MM.1S (cell line): ENCODE results near the gene GJA8.
"Not testable (repeated sequence)": the region's sequence is repeated elsewhere in the genome, so short reads cannot be mapped to it uniquely, and the experiment has no call there.

Source experiments
- EZH2 ChIP-seq: fragments of 300-600 bp; sonication (generic); optimal IDR thresholded peaks from 2 replicates; pipeline ENCODE3; 2017; ENCODE audit warnings: low read depth, mild to moderate bottlenecking, antibody characterized with exemption, low read length, mixed read lengths
- EZH2phosphoT487 ChIP-seq: fragments of 300-600 bp; sonication (generic); IDR thresholded peaks from 2 replicates; pipeline ENCODE4 v1.6.1; 2018; ENCODE audit warnings: antibody characterized with exemption, low read length
- TF ChIP-seq, protein P1 (sequence below): fragments of 300-600 bp; sonication (generic); IDR thresholded peaks from 2 replicates; pipeline ENCODE4 v1.5.1; 2016; ENCODE audit warnings: antibody characterized with exemption, low read length, mixed read lengths

GRCh38 chr1:147867204-147867603 is 35.4 kb upstream of the GJA8 start:
- TF ChIP-seq, protein P1, sequence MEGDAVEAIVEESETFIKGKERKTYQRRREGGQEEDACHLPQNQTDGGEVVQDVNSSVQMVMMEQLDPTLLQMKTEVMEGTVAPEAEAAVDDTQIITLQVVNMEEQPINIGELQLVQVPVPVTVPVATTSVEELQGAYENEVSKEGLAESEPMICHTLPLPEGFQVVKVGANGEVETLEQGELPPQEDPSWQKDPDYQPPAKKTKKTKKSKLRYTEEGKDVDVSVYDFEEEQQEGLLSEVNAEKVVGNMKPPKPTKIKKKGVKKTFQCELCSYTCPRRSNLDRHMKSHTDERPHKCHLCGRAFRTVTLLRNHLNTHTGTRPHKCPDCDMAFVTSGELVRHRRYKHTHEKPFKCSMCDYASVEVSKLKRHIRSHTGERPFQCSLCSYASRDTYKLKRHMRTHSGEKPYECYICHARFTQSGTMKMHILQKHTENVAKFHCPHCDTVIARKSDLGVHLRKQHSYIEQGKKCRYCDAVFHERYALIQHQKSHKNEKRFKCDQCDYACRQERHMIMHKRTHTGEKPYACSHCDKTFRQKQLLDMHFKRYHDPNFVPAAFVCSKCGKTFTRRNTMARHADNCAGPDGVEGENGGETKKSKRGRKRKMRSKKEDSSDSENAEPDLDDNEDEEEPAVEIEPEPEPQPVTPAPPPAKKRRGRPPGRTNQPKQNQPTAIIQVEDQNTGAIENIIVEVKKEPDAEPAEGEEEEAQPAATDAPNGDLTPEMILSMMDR, result not testable (repeated sequence)
- TF ChIP-seq EZH2, EZH2phosphoT487: not testable (repeated sequence)
